IMR-90 (cell line): ENCODE results near the gene CSNK2A3.

ENCODE experiments used
- BHLHE40 ChIP-seq: fragments of 150-350 bp; IDR thresholded peaks from 2 replicates; pipeline ENCODE4 v1.6.1; 2016; ENCODE audit warnings: mild to moderate bottlenecking, low read depth, low read length
- MAFK ChIP-seq: IDR thresholded peaks from 2 replicates; pipeline ENCODE4 v1.6.1; 2012; ENCODE audit warnings: low read depth, low read length, improper control_type of control experiment
- POLR2A ChIP-seq: IDR thresholded peaks from 2 replicates; pipeline ENCODE4 v1.6.1; 2012; ENCODE audit warnings: mild to moderate bottlenecking, low read depth, low read length
- TF ChIP-seq, protein P1 (sequence below): conservative IDR thresholded peaks from 2 replicates; pipeline ENCODE4 v1.5.1; 2012; ENCODE audit warnings: mild to moderate bottlenecking, low read depth, low read length, improper control_type of control experiment

DNA sequence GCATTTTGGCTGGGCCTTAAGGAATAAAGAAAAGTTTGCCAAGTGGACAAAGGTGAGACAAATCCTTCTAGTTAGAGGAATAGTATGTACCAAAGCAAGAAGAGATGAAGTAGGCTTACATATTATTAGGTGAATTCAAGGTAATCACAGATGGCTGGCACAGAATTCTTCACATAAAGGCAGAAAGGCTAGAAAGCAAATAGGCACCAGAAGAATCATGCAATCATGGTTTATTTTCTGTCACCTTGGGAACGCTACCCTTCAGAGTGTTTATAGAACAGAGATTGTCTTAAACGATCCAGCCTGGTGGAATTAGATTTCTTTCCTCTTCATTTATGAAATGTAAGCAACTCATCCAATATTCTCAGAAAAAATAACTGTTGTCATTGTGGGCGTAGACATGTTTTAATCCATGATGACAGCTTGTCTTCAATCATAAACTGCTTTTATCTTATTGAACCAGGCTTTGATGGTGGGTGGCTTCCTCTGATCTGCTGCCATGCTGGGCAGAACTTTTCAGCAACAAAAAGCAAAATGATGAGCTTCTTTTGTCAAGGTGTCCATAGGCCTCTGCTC is 49.0 kb upstream of the CSNK2A3 start:
- TF ChIP-seq, protein P1, sequence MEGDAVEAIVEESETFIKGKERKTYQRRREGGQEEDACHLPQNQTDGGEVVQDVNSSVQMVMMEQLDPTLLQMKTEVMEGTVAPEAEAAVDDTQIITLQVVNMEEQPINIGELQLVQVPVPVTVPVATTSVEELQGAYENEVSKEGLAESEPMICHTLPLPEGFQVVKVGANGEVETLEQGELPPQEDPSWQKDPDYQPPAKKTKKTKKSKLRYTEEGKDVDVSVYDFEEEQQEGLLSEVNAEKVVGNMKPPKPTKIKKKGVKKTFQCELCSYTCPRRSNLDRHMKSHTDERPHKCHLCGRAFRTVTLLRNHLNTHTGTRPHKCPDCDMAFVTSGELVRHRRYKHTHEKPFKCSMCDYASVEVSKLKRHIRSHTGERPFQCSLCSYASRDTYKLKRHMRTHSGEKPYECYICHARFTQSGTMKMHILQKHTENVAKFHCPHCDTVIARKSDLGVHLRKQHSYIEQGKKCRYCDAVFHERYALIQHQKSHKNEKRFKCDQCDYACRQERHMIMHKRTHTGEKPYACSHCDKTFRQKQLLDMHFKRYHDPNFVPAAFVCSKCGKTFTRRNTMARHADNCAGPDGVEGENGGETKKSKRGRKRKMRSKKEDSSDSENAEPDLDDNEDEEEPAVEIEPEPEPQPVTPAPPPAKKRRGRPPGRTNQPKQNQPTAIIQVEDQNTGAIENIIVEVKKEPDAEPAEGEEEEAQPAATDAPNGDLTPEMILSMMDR, result no peak
- TF ChIP-seq MAFK (no peak), POLR2A (no peak), BHLHE40 (no peak)
